ENCODE results near the gene PTCSC3.

DNA sequence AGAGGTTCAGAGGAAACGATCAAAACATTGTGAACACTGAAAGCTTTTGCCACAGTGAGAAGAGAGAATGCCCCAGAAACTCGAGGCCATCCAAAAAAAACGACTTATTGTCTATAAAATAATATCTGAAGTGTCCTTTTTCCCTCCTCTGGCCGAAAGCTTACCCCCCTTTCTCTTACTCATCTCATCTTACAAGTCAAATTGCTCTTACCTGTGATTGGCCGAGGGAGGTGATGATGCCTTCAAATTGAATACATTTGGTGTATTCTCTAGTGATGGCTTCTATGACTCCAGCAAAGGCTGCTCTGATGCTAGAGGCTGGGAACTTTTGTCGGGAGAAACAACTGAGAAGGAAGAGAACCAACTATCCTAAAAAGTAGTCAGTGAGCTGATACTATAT is 90.7 kb downstream of the PTCSC3 start:
- 0 out of 2 replicates have a peak, but pooled peaks have one; percentile 20 for TF ChIP-seq NFYB (IDR thresholded peaks at IDR 0.05; ENCODE audit: insufficient read depth, low read depth, low read length)
- TF ChIP-seq, protein P1, sequence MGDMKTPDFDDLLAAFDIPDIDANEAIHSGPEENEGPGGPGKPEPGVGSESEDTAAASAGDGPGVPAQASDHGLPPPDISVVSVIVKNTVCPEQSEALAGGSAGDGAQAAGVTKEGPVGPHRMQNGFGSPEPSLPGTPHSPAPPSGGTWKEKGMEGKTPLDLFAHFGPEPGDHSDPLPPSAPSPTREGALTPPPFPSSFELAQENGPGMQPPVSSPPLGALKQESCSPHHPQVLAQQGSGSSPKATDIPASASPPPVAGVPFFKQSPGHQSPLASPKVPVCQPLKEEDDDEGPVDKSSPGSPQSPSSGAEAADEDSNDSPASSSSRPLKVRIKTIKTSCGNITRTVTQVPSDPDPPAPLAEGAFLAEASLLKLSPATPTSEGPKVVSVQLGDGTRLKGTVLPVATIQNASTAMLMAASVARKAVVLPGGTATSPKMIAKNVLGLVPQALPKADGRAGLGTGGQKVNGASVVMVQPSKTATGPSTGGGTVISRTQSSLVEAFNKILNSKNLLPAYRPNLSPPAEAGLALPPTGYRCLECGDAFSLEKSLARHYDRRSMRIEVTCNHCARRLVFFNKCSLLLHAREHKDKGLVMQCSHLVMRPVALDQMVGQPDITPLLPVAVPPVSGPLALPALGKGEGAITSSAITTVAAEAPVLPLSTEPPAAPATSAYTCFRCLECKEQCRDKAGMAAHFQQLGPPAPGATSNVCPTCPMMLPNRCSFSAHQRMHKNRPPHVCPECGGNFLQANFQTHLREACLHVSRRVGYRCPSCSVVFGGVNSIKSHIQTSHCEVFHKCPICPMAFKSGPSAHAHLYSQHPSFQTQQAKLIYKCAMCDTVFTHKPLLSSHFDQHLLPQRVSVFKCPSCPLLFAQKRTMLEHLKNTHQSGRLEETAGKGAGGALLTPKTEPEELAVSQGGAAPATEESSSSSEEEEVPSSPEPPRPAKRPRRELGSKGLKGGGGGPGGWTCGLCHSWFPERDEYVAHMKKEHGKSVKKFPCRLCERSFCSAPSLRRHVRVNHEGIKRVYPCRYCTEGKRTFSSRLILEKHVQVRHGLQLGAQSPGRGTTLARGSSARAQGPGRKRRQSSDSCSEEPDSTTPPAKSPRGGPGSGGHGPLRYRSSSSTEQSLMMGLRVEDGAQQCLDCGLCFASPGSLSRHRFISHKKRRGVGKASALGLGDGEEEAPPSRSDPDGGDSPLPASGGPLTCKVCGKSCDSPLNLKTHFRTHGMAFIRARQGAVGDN (IDR thresholded peaks at IDR 0.05): no peak
- TF ChIP-seq ZNF274 (IDR thresholded peaks at IDR 0.05; ENCODE audit: insufficient read depth, insufficient read length): no peak
